ENCODE data around the gene HEATR5B. TPM values are rescaled to one million over a fixed set of nuclear protein-coding genes. Genes with fewer than 3 reads are reported as not detected.
"Not testable (repeated sequence)": the region's sequence is repeated elsewhere in the genome, so short reads cannot be mapped to it uniquely, and the experiment has no call there.

Gene HEATR5B
- total RNA-seq, 4 donors from 2014 or later = 15.8 to 34.5 (median 23.1) TPM

GRCh38 chr2:36951027-36951518 is 133.1 kb downstream of the HEATR5B start:
- Histone ChIP-seq H3K27ac (peak overlapping the region in 3 of 4 donors; percentile 61 to 82 (median 67)), H3K9me3 (no peaks in the 10 kb centered on the region), H3K4me1 (peaks cover 0 to 37% (median 0%) of the 10 kb centered on the region in 3 donors), H3K4me3 (no peak overlapping the region), H3K36me3 (no peaks in the 10 kb centered on the region), H3K27me3 (no peaks in the 10 kb centered on the region)
- intact Hi-C loops (cut with DNase I) = no loop called here
- WGBS, 2 donors = 76 to 88% methylated on average over 2 of the region's 2 CpGs
- no peak for TF ChIP-seq CTCF (IDR thresholded peaks at IDR 0.05)
- DNase-seq = no peak

GRCh38 chr2:36949845-36950244 is 134.3 kb downstream of the HEATR5B start:
- Histone ChIP-seq H3K36me3 (no peaks in the 10 kb centered on the region), H3K27me3 (no peaks in the 10 kb centered on the region), H3K27ac (no peak overlapping the region), H3K4me1 (peaks cover 0 to 37% (median 0%) of the 10 kb centered on the region in 3 donors), H3K4me3 (no peak overlapping the region), H3K9me3 (no peaks in the 10 kb centered on the region)
- no peak for DNase-seq
- 78 to 80% methylated on average over 1 of the region's 1 CpG for WGBS, 2 donors
- intact Hi-C loops (cut with DNase I) = no loop called here
- no peak for TF ChIP-seq POLR2A (IDR thresholded peaks at IDR 0.05)
- no peak for TF ChIP-seq CTCF (IDR thresholded peaks at IDR 0.05)

GRCh38 chr2:36945240-36945639 is 138.9 kb downstream of the HEATR5B start:
- H3K27ac ChIP-seq; intact Hi-C loops (cut with DNase I); H3K9me3 ChIP-seq; DNase-seq; H3K4me3 ChIP-seq; H3K4me1 ChIP-seq; H3K27me3 ChIP-seq; H3K36me3 ChIP-seq: not testable (repeated sequence)
- WGBS, 2 donors = 91 to 92% methylated on average over 10 of the region's 10 CpGs

GRCh38 chr2:36941867-36942266 is 142.3 kb downstream of the HEATR5B start:
- intact Hi-C loops (cut with DNase I) = no loop called here
- Histone ChIP-seq H3K9me3 (no peaks in the 10 kb centered on the region), H3K36me3 (peaks cover 0 to 12% (median 0%) of the 10 kb centered on the region in 3 donors), H3K4me1 (no peaks in the 10 kb centered on the region), H3K27ac (no peak overlapping the region), H3K4me3 (no peak overlapping the region), H3K27me3 (no peaks in the 10 kb centered on the region)
- no peak for DNase-seq
- TF ChIP-seq POLR2A (IDR thresholded peaks at IDR 0.05) = no peak
- TF ChIP-seq CTCF (IDR thresholded peaks at IDR 0.05) = no peak
- 94 to 96% methylated on average over 4 of the region's 4 CpGs for WGBS, 2 donors

- intact Hi-C loops (cut with DNase I); DNase-seq; H3K27ac ChIP-seq: not testable (repeated sequence)
These were observed 147.6 kb downstream of the HEATR5B start for GRCh38 chr2:36936526-36936925.

GRCh38 chr2:36931688-36932087 is 152.5 kb downstream of the HEATR5B start:
- H3K9me3 ChIP-seq; H3K27me3 ChIP-seq; intact Hi-C loops (cut with DNase I); H3K4me3 ChIP-seq; DNase-seq; H3K36me3 ChIP-seq: not testable (repeated sequence)
- WGBS, 2 donors = 95% methylated on average over 6 of the region's 6 CpGs
- peaks cover 0 to 38% (median 12%) of the 10 kb centered on the region in 3 donors for H3K4me1 ChIP-seq
- peak overlapping the region; percentile 49 to 87 (median 82) for H3K27ac ChIP-seq

More at GRCh38 chr2:36936526-36936925, 147.6 kb downstream of the HEATR5B start:
- not testable (repeated sequence) for H3K27me3 ChIP-seq, H3K4me3 ChIP-seq, H3K4me1 ChIP-seq, H3K9me3 ChIP-seq
- H3K36me3 ChIP-seq = peaks cover 0 to 13% (median 0%) of the 10 kb centered on the region in 3 donors

Other genes starting within 250 kb of the HEATR5B start
- 10 to 100 TPM; 24.8 to 38.4 (median 31.6) TPM for gene STRN, start 117.8 kb downstream of the HEATR5B start, total RNA-seq
- 1 to 10 TPM; 2.7 to 6.8 (median 5.9) TPM for gene GPATCH11, start 146 bp upstream of the HEATR5B start, total RNA-seq
- gene EIF2AK2, start 72.6 kb upstream of the HEATR5B start, total RNA-seq = 10 to 100 TPM in 3 of 4 donors, 1 to 10 TPM in 1; 8.1 to 21.4 (median 16.7) TPM
- gene SULT6B1, start 104.3 kb upstream of the HEATR5B start, total RNA-seq = not detected
- 10 to 100 TPM; 17.9 to 22.3 (median 20.3) TPM for gene CEBPZOS, start 112.1 kb upstream of the HEATR5B start, total RNA-seq
- gene CEBPZ, start 147.2 kb upstream of the HEATR5B start, total RNA-seq = 10 to 100 TPM; 13.9 to 47.5 (median 33.7) TPM
- gene NDUFAF7, start 147.3 kb upstream of the HEATR5B start, total RNA-seq = 10 to 100 TPM in 1 of 4 donors, 1 to 10 TPM in 3; 8.3 to 12.6 (median 8.9) TPM
- 10 to 100 TPM in 3 of 4 donors, 1 to 10 TPM in 1; 7.4 to 25.9 (median 23.2) TPM for gene PRKD3, start 240.5 kb upstream of the HEATR5B start, total RNA-seq